NCI-H2081 treated with DMSO at 0.1 percent for 48 hours (cell line): ENCODE results near the gene TTC27.
A peak's percentile ranks its signal among the peaks of the same experiment; 100 is the strongest.
"Not testable (repeated sequence)": the region's sequence is repeated elsewhere in the genome, so short reads cannot be mapped to it uniquely, and the experiment has no call there.

Source experiments
- DNase-seq: peaks from one replicate; lab custom pipeline; 2025; lab: John Stamatoyannopoulos, UW

Gene TTC27

GRCh38 chr2:32627814-32628579, at the start of gene TTC27:
TTC27 (plus strand) TSS chr2:32628050; CDS start chr2:32628293, 243 bp downstream.
- DNase-seq: peak; percentile 81

GRCh38 chr2:32591669-32592463, 36.0 kb upstream of the TTC27 start:
- DNase-seq: no peak

DNA sequence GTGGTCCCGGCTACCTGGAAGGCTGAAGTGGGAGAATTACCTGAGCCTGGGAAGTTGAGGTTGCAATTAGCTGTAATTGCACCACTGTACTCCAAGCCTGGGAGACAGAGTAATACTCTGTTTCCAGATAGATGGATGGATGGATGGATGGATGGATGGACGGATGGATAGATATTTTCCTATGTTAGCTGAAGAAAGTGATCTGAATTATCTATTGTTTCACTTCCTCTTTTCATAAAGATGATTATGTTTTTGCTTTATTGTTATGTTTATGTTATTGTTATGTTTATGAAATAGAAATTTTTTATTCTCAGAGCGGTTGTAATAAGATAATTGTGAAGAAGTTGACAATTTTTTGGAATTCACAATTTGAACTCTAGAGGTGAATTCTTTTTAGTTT, 33.3 kb upstream of the TTC27 start:
- no peak for DNase-seq

DNA sequence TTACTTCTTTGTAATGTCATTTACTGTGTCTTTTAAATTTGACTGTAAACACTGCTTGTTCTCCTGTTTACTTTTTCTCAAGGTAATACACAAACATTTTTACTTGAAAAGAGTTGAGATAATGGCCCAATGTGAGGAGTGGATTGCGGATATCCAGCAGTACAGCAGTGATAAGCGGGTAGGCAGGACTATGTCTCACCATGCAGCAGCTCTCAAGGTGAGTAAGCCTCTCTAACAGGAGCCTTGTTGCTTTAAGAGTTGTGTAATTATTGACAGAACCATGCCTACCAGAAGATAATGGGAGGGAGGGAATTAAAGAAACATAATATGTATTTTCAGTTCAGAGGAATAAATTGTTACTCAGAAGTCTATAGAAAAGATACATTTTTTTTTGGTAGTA, 16.5 kb upstream of the TTC27 start:
- DNase-seq: no peak

GRCh38 chr2:32611771-32612170, 16.1 kb upstream of the TTC27 start:
- DNase-seq: no peak

- no peak for DNase-seq
Measured at GRCh38 chr2:32614084-32614483, 13.8 kb upstream of the TTC27 start.

GRCh38 chr2:32617599-32618189, 10.2 kb upstream of the TTC27 start:
- no peak for DNase-seq

DNA sequence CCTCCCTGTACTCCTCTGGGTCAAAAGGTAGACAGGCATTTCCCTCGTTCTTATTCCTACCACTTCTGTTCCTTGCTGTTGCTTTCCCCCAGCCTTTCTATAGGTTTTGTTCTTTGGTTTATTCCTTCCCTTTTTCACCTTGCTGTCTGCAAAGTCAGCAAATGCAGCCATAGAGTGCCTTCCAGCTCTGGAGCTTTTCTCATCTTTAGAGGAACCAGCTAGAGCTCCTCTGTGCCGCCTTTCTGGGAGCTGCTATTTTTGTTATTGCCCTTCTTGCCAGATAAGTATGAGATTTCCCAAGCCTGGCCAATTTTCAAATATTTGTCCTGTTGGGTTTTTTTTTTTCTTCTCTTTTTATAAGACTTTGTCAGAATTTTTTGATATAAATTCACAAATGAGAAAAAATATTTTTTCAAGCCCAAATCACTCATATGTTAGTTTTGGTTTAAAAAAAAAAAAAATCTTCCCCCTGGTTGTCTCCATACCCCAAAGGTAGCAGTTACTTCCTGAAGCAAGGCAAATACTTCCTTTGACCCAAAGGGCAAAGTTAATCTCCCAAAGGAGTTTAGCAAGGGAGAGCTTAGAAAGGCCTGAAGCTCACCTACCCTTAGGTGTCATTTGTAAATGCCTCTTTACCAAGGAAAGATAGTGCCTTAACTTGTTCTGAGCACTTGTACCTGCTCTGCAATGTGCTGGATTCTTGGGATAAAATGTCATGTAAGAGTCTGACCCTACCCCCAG, 5.1 kb upstream of the TTC27 start:
- DNase-seq: no peak

DNA sequence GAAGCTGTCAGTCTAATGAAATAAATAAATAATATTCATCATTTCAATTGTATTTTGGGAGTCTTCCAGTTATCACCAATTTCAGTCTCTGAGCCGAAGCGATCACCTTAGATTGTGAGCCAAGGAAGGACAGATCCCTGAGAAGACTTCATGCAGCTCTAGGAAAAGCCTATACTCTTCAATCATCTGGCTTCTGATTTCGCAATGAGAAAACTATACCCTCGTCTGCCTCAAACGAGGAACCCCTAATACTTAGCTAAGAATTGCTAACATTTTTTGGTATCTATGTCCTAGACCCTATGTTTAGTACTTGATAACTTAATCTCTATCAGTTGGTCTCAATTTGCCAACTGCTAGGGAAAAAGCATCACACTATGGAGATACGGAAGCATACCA, 4.5 kb upstream of the TTC27 start:
- no peak for DNase-seq

GRCh38 chr2:32624812-32625211, 3.0 kb upstream of the TTC27 start:
- DNase-seq: no peak

- DNase-seq: no peak
Measured at GRCh38 chr2:32626639-32627221, 1.1 kb upstream of the TTC27 start.

DNA sequence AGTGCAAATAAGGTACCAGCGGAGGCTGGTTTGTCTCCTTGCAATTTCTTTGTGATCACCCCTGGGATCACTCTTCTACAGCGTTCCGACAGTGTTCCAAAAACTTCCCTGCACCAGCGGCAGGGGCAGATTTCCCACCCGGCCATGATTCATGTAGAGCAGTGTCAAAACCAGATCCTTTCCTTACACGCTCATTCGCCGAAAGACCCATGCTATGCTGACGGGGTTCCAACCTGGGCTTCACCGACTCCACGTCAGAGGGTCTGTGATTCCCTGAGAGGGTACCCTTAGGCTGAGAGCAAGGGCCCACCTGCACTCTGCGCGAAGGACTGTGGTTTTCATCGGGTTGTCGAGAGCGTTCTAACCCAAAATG, 423 bp upstream of the TTC27 start:
- DNase-seq: no peak

- no peak for DNase-seq
Measured at GRCh38 chr2:32632089-32632488, 4.2 kb downstream of the TTC27 start.

DNA sequence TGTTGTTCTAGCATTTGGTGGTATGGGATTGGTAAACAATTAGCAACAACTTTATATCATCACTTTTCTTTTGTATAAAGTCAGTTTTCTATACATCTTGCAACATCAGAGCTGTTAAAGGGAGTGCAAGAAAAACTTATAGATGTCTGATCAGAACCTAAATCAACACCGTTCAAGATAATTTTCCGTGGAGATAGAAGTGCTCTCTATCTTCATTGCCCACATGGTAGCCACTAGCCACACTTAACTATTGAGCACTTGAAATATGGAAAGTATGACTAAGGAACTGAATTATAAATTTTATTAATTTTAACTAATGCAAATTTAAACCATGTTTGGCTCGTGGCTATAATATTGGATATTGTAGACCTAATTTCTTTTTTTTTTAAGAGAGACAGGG, 5.2 kb downstream of the TTC27 start:
- no peak for DNase-seq

DNA sequence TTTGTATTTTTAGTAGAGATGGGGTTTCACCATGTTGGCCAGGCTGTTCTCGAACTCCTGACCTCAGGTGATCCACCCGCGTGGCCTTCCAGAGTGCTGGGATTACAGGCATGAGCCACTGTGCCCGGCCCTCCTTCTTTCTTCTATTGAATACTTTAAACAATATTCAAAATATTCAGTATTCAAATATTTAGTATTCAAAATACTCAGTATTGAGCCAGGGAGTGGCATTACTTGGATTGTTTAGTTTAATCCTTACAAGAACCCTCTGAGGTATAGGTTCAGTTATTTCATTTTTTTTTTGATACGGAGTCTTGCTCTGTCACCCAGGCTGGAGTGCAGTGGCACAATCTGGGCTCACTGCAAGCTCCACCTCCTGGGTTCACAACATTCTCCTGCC, 10.7 kb downstream of the TTC27 start:
- not testable (repeated sequence) for DNase-seq

DNA sequence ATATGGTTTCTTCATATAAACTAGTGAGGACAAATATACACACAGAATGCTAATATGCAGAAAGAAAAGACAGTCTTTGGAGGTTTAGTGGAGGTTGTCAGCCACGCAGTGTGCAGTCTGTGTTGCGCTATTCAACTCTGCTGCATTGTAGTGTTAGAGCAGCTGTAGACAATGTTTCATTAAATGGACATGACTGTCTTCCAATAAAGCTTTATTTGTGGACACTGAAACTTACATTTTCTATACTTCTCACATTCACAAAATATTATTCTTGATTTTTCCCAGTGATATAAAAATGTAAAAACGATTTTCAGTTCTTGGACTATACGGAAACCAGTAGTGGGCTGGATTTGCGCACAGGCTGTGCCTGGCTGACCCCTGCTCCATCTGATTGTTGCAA, 13.3 kb downstream of the TTC27 start:
- no peak for DNase-seq

DNA sequence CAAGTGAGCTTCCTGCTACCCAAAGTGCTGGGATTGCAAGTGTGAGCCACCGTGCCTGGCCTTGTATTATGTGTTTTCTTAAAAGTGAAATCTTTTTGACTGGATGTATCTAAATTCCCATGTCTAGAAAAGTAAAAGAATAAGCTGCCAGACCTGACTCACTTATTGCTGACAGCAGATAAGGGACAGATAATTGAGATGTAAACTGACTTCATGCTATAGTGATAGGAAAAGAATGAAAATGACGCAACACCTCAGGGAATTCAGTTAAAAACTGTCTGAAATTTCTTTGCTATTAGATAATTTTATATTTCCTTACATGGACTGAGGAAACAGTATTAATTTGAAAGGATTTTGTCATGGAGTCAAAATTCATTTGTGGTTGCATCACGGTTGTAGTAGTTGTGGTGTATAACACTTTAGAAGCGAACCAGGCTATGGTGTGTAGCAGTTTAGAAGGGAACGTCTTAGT, 19.4 kb downstream of the TTC27 start:
- DNase-seq: no peak

GRCh38 chr2:32652555-32653209, 24.8 kb downstream of the TTC27 start:
- peak; percentile 78 for DNase-seq

- DNase-seq: no peak
Measured at GRCh38 chr2:32656069-32656468, 28.2 kb downstream of the TTC27 start.

DNA sequence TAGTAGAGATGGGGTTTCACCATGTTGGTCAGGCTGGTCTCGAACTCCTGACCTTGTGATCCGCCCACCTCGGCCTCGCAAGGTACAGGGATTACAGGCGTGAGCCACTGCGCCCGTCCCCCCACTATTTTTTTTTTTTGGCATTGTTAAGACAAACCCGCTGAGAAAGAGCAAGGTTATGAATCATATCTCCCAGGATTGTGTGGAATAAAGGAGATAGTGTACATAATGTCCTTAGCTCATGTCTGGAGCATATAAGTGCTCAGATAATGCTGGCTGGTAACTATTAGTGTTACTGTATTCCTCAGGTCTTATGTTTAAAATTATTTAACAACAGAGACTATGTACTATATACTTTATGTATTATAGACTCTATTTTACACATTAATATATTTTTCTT, 36.0 kb downstream of the TTC27 start:
- no peak for DNase-seq

DNA sequence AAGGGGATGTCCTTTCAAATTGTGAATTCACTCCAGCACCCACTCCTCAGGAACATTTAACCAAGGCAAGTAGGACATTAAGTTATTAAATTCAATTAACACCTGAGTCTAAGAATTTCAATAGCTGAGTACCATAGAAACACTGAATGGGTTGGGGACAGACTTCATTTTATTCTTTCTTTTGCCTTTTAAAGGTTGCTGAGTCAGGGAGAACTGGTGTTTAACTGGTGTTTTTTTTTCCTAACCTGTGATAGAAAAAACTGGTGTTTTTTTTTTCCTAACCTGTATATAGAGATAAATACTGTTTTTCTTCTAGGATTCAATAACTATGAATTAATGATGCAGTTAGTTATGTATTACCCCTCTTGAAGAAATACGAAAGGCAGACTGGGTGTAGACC, 38.9 kb downstream of the TTC27 start:
- DNase-seq: no peak
